Stimulated activated CD8-positive, alpha-beta memory T cell treated with anti-CD3 and anti-CD28 coated beads, Interleukin-15, amount 100 ng/mL, for 48 hours (primary cell): Measurements from ENCODE around the gene MRTFB.

Source experiments
- DNase-seq, 2 donors: peaks; one replicate each; pipeline ENCODE4 v3.0.0-alpha.2; 2020; ENCODE audit warnings: low read depth in 2 of 2

MRTFB gene

GRCh38 chr16:14131774-14132695 lies 60.9 kb downstream of the MRTFB start:
- no peak for DNase-seq

- no peak for DNase-seq
These were observed 61.6 kb downstream of the MRTFB start for GRCh38 chr16:14132696-14133048.

GRCh38 chr16:14133907-14134306 lies 62.8 kb downstream of the MRTFB start:
- no peak for DNase-seq

DNA sequence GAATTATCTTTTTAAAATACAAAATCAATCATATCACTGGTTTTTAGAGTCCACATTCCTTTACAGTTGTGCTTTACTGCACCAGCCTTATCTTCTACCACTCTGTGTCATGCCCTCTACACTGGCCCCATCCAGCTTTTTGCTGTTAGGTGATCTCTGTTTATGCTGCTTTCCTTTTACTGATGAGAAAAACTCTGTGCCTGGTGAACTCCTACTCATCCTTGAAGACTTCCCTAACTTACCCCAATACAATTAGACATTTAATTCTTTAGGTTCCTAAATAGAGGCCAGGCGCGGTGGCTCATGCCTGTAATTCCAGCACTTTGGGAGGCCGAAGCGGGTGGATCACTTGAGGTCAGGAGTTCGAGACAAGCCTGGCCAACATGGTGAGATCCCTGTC lies 64.6 kb downstream of the MRTFB start:
- no peak for DNase-seq

DNA sequence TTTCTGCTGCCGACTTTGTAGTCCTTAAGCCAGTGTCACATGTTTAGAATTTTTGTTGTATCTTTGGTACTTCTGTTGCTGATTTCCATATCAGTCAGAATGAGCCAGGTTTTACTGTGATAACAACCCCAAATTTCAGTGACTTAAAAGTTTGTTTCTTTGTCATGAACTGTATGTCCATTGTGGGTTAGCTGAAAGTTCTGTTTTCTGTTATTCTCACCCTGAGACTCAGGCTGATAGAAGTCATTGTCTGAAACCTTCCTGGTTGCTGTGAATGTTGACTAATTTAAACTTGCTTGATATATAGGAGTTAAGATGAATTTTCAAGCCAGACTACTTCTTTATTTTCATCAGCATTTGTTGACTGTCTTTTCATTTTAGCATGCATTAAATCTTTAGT lies 68.8 kb downstream of the MRTFB start:
- DNase-seq = no peak

DNA sequence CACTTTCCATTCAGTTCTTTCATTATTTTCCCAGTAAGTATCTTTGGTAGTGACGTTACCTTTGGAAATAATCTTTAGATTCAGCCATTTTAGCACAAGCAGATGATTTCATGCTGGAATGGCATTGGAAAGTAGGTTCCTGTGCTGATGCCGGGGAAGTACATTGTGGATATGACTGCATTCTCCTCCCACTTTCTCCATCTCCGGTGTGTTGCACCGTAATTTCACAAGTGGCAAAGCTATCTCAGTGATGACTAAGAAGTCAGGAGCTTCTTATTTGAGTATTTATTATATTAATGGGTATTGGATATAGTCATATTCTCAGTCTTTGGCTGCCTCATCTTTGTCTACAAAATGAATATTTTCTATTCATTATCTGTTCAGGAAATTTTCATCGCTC lies 69.8 kb downstream of the MRTFB start:
- no peak for DNase-seq

- DNase-seq = no peak
These were observed 75.3 kb downstream of the MRTFB start for GRCh38 chr16:14146445-14146844.

GRCh38 chr16:14148016-14148415 lies 76.9 kb downstream of the MRTFB start:
- DNase-seq = no peak

DNA sequence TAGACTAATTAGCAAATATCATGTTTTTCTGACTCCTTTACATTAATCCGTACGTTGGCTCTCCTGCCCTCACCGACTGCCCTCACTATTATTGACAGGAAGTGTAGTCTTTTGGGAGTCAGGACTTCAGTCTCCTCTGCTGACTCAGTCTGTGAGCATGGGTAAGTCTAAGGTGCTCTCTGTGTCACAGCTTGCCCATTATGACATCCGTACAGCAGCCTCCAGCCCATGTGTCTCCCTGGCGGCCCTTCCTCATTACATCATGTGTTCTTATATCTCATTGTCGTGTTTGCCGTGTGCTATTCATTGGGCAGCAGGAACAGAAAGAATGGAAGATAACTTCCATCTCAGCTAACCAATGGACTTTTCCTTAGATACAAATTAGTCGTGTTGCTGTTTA lies 77.5 kb downstream of the MRTFB start:
- no peak for DNase-seq

DNA sequence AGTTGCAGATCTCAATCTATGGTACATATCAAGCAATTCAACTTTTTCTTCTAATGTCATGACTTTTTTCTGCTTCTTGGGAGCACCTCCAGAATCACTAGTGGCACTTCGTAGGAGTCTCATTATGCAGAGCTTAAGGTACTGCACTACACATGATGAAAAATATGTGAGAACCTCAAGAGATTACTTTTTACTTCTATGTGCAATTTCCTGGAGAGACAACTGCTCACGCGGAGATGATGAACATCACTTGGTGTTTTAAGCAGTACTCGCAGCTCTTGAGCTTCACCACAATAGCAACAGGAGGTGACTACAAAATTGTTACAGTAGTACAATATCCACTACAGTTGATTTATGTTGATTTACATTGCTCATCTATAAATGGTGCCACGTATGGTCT lies 79.7 kb downstream of the MRTFB start:
- no peak for DNase-seq

GRCh38 chr16:14151256-14152030 lies 80.3 kb downstream of the MRTFB start:
- DNase-seq = no peak

DNA sequence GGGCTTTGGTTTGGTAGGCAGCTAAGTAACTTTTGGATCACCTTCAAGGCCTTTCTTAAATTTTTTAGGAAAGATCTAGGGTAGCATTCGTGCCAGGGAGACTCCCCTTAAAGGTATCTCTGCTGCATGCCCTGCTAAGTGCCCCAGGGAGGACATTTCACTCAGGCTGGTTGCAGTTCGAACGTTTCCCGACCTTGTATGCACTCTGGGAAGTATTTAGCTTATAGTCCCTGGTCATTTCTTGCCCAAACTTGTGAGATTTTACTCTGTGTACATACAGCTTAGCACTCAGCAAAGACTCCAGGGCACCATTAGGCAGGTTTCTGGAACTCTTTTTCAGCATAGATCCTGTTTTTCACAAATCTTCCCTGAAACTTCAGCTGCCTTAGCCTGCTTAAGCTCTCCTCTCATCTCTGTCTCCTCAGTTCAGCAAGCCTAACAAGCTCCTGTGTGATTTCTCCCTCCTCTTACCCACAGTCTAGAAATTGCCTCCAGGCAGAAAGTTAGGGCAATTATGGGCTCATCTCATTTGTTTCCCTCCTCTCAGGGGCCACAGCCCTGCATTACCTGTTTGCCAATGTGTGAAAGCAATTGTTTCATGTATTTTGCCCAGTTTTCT lies 84.6 kb downstream of the MRTFB start:
- no peak for DNase-seq

DNA sequence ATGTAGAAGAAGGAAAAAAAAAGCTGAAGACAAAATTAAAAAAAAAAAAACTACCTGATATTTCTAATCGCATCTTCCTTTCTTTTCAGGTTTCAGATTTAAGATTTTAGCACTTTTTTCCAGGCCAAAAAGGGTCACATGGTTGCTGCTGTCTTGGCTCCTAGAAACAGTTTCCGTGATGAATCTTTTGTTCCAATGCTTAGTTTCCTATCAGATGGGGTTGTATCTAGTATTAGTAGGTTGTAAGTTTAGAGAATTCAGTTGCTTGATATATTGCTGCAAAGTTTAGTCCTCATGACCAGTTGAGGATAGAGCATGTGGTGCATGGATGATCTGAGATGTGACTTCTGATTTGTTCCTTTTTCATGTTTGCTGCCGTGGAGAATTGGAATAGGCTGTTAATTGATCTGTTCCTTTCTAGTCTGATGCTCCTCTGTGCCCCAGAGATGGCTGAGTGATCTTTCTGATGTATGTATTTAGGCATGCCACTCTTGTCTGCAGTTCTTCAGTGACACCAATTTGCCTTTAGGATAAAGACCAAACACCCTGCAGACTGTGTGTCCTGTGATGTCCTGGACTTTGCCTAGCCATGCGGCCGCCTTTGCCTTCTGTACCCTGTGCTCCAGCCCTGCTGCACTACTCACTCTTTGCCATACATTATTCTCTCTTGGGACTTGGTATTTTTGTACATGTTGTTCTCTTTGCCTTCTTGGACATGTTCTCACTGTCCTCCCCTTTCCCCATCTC lies 94.0 kb downstream of the MRTFB start:
- no peak for DNase-seq

GRCh38 chr16:14168146-14168545 lies 97.0 kb downstream of the MRTFB start:
- no peak for DNase-seq

DNA sequence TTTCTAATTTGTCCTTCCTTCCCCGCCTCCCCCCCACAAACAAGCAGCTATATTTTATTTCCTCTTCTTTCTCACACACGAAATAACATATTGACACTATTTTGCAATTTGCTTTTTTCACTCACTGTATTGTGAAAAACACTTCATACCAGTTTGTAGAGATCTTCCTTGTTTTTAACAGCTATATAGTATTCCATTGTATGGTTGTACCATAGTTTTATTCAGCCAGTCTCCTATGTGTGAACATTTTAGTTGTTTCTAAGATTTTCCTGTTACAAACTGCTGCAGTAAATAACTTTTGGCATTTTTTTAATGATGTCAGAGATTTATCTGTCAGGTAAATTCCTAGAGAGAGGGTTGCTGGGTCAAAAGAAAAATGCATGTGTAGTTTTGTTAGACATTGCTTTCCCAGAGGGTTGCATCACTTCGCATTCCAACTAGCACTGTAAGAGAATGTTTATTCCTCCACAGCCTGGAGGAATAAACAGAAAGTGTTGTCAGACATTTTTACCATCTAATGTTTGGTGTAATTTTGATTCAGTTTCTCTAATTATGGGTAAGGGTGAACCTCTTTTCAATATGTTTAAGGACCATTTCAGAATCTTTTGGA lies 101.2 kb downstream of the MRTFB start:
- DNase-seq = no peak

- no peak for DNase-seq
These were observed 104.0 kb downstream of the MRTFB start for GRCh38 chr16:14175086-14175485.

DNA sequence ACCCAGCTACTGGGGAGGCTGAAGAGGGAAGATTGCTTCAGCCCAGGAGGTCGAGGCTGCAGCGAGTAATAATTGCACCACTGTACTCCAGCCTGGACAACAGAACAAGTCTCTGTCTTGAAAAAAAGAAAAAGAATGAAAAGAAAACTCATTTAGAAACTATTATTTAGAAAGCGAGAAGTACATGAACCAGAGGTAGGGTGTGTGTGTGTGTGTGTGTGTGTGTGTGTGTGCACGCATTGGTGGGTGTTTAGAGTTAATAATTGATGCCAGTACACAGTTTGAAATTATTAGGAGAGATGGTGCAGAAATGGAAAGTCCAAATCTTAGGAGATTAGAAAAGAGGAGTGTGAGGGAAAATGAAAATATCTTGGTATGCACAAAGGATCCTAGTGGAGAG lies 106.6 kb downstream of the MRTFB start:
- no peak for DNase-seq

DNA sequence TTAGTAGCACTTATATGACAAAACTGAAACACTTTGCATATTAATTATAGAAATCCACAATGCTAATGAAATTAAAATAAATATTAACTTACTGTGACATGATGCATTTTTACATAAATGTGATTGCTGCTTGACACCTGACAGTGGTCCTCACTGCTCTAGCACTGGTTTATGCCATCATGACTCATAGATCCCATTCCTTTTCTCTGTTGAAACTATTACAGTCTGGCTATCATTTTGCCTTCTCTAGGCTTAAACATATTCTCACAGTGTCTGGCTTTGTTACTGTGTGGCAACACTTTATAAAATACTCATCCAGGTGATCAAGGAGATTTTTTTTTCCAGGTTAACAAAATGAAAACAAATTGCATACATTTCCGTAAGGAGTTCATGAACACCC lies 108.0 kb downstream of the MRTFB start:
- DNase-seq = no peak

DNA sequence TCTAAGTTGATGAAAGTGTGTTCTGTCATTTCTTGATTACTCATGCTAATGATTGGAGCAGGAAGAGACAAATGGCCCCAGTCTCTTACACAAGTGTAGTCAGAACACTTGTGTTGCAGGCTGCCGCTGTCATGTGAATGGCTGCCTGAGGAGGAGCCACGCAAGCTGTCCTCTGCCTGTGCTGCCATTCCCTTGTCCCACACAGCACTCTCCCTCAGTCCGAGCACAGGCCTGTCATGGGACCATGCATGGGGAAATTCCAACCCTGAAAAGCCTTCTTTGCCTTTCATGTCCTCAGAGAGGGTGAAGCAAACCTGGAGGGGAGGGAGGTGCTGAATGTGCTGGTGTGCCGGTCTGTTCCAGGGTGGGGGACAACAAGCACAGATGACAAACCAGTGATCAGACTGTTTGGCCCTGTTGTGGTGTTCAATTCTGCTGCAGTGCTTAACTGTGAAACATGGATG lies 109.4 kb downstream of the MRTFB start:
- no peak for DNase-seq

DNA sequence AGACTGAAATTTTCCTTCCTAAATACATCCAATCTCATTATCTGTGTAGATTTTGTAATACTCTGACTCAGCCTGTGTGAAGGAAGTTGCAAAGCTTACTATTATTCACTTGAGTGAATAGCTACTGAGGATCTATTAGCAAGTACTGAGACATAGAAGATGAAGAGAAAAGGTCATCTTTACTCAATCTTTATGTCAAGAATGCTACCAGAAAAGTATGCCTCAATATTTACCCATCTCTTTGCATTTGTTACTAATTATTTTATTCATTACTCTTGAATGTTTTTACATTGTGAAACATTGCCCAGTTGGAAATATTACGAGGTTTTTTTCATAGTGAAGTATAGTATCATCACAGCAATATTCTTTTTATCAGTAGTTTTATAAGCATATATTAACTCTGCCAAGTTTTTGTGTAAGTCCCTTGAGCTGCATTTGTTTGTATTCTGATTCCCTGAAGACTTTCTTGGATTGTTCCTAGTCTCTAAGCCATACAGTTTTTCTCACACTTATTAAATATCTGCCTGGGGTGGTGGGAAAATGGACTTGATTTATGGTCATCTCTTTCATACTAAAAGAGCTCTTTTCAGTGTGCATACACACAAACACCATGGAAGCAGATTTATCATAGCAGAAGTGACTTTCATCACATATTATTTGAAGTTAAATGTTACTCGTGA lies 110.4 kb downstream of the MRTFB start:
- DNase-seq = no peak

DNA sequence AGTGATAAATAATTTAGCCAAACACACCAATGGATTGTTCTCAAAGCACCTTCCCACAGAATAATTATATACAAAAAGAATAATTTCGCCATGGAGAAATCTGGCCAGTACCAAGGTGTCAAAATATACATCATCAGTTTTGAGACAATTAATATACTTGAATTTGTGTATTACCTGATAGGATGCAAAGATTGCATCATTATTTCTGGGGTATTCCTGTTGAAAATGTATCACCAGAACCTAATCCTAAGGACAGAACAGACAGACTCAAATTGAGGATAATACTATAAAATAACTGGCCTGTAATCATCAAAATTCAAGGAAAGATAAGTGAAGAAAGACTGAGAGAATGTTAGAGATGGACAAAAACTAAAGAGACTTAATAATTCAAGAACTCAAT lies 111.9 kb downstream of the MRTFB start:
- no peak for DNase-seq
